HG02943 (cell line): ENCODE data around the gene NCBP2L.
"Not testable (repeated sequence)": the region's sequence is repeated elsewhere in the genome, so short reads cannot be mapped to it uniquely, and the experiment has no call there.

Source experiments
- ATAC-seq: cut with Tn5 transposase; IDR thresholded peaks from one replicate; pipeline ENCODE4 v1.9.1; 2021; ENCODE audit warnings: mild to moderate bottlenecking, low read depth, moderate library complexity; ENCODE audit not compliant: unreplicated experiment

The NCBP2L gene

DNA sequence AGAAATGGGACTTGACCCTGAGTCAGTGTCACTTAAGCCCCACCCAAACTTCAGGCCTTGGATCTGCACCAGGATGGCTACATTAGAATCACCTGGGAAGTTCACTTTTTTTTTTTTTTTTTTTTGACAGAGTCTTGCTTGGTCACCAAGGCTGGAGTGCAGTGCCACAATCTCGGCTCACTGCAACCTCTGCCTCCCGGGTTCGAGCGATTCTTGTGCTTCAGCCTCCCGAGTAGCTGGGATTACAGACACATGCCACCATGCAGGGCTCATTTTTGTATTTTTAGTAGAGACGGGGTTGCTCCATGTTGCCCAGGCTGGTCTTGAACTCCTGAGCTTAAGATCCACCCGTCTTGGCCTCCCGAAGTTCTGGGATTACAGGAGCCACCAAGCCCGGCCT, 3.0 kb downstream of the NCBP2L start:
- ATAC-seq, result no peak

DNA sequence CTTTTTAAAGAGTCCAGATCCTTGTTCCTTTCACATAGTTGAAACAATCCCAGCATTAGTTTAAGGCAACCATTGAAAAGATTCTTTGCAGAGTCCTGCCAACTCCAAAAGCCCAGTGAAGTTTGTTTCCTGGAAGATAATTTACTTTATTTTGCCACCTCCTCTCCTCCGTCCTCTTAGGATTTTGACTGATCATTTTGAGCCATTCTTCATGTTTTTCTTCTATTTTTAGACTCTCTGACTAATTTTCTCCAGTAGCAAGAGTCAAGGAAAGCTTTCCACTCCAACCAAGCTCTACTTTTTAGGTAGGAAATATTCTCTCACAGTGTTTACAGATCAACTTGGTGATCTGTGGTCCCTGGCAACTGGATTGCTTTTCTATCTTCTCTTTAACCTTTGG, 10.3 kb downstream of the NCBP2L start:
- no peak for ATAC-seq

- ATAC-seq, result no peak
These were observed 26.9 kb downstream of the NCBP2L start for GRCh38 chrX:107804427-107804826.

DNA sequence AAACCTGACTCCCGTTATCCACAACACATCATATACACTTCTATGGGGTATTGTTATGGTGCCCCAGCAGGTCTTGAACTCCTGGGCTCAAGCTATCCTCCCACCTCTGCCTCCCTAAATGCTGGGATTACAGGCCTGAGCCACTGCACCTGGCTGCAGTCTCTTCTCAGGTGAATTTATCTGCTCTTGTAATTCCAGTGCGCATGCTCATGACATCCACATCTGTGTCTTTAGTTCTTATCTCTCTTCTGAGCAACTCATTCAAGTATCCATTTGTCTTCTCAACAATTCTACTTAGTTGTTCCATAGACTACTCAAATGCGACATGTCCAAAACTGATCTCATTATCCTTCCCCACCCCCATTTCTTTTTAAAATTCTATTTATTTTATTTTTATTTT, 27.6 kb downstream of the NCBP2L start:
- ATAC-seq, result no peak

GRCh38 chrX:107810053-107810452, 32.5 kb downstream of the NCBP2L start:
- ATAC-seq, result not testable (repeated sequence)

DNA sequence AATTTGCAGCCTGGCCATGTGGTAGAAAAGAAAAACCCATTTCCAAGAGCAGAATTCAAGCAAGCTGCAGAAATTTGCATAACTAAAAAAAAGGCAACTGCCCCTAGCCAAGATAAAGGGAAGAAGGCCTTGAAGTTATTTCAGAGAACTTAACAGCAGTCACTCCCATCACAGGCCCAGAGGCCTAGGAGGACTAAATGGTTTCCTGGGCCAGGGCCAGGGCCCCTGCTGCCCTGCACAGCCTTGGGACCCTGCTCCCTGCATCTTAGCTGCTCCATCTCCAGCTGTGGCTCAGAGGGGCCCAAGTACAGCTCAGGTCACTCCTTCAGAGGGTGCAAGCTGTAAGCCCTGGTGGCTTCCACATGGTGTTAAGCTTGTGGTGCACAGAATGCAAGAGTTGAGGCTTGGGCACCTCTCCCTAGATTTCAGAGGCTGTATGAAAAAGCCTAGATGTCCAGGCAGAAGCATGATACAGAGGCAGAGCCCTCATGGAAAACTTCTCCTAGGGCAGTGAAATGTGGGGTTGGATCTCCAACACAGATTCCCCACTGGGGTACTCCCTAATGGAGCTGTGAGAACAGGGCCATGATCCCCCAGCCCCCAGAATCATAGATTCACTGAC, 41.5 kb downstream of the NCBP2L start:
- ATAC-seq, result no peak

GRCh38 chrX:107823042-107823441, 45.5 kb downstream of the NCBP2L start:
- ATAC-seq, result no peak

DNA sequence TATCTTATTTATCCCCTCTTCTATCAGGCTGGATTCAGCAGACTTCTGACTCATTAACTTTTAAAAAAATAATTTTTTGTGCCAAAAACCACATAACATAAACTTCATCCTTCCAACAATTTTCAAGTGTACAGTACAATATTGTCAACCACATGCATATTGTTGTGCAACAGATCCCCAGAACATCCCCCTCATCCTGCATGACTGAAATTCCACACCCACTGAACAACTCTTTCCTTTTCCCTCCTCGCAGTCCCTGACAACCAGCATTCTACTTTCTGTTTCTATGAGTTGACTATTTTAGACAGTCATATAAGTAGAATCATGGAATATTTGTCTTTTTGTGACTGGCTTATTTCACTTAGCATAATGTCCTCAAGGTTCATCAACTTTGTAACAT, 45.9 kb downstream of the NCBP2L start:
- ATAC-seq, result no peak

DNA sequence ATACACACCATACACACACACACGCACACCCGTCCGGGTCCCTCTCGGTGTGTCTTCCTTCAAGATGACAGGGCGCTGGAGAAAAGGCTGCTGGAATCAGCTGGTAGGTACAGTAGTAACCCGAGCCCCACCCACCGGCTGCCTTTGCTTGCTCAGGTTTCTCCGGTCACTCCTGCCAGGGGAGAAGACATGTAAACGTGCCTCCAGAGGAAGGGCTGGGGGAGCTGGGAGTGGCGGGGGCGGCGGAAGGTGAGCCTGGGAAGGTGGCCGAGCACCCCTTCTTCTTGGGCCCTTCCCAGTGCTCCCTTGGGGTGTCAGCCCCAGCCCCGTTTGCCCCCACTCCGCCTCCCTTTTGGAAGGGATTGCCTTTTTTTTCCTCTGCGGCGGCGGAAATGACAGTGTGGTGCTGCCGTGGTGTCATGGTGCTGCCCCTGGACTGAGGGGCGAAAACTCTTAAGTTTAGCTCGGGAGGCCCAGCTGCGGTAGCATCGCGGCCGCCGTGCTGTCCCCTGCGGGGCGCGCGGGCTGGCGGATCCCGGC, 48.2 kb downstream of the NCBP2L start, which contains the start of gene MID2:
TSS of gene MID2 (plus strand) at position 169 of the 540 bp plus-strand sequence. CDS start 561 bp downstream, outside the sequence.
- peak; percentile 37 for ATAC-seq

DNA sequence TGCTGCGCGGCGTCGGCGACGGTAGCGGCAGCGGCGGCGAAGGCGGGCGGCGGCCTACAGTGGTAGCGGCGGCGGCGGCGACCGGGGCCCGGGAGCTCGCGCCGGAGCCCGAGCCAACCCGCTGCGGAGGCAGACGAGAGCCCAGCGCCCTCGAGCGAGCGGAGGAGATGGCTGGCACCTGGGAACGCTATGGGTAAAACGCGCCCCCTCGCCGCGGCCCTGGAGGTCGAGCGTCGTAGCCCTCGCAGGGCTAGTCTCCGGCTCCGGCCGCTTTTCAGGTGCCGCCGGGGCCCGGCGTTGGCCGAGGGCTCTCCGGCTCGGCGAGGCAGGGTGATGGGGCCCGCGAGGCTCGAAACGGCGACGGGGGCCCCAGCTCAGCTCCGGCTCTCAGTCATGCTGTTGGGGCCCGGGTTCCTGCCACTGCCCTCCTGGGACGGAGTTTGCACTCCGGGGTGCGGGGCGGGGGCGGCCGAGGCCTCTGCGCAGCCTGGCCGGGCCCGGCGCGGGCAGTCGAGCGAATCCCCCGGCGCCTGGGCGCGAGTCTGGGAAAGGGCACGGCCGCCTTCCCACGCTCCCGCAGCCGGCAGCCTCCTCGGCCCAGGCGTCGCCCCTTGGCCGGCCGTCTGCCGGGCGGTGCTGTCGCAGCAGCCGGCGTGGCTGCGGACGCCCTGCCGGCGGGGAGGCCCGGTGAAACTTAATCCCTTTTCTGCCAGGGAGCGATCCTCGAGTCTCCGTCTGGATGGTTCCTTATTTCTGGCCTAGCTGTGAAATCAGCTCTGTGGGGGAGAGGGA, 48.9 kb downstream of the NCBP2L start:
- ATAC-seq, result peak; percentile 55

DNA sequence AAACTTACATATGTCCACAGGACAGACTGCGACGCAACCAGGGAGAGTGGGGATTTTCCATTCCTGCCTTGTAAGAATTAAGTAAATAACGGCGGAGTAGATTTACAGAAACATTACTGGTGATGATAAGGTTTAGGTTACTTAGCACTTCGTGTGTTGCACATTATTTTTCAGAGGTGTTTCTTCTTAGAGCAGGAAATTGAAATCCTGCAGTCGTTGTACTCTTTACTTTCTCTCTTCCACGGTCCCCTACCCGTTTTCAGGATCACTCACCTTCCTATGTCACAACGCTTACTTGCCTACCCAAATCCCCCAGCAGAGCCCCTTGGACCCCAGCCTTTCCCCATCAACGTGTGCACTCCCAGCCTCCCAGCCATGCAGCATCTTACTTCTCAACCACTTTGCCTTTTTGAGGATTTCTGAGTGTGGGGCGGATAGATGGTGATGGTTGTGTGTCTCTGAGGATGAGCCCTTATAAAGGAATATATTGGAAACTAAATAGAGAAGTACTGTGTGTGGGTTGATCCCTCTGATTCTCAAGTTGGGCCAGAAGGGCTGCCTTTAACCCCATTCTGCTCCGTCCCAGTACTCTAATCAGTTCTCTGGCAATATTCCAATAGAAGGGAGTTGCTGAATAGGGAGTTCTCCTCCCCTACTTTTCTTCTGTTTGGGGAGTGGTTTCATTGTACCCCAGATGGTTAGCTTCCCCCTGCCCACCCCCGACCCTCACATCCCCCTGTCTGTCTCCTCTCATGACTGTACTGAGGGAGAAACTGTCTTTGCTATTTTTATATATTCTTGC, 49.7 kb downstream of the NCBP2L start:
- ATAC-seq, result no peak

DNA sequence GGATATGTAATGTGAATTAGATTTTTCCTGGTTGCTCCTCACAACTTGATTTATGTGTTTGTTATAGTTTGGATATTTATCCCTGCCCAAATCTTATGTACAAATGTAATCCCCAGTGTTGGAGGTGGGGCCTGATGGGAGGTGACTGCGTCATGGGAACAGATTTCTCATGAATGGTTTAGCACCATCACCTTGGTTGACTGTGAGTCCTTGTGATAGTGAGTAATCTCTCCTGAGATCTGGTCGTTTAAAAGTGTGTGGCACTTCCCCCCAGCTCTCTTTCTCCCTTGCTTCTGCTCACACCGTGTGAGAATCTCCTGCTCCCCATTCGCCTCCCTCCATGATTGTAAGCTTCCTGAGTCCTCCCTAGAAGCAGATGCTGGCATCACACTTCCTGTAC, 50.3 kb downstream of the NCBP2L start:
- no peak for ATAC-seq

DNA sequence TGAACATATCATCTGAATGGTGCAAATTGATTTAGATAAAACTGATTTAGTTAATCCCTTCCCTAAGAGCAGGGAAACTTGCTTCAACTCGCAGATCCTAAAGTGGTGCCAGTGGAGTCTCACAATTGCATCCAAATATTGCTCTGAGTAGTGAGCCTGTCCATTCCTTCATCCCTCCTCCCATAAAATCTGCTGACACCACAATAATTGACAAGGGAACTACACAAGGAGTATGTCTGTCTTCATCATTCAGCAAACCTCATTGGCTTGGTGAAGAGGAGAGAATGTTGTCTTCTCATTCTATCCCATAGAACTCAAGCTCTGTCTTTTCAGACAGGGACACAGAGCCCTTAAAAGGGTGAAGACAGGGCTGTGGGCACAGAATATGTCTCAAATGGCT, 52.3 kb downstream of the NCBP2L start:
- ATAC-seq, result no peak

DNA sequence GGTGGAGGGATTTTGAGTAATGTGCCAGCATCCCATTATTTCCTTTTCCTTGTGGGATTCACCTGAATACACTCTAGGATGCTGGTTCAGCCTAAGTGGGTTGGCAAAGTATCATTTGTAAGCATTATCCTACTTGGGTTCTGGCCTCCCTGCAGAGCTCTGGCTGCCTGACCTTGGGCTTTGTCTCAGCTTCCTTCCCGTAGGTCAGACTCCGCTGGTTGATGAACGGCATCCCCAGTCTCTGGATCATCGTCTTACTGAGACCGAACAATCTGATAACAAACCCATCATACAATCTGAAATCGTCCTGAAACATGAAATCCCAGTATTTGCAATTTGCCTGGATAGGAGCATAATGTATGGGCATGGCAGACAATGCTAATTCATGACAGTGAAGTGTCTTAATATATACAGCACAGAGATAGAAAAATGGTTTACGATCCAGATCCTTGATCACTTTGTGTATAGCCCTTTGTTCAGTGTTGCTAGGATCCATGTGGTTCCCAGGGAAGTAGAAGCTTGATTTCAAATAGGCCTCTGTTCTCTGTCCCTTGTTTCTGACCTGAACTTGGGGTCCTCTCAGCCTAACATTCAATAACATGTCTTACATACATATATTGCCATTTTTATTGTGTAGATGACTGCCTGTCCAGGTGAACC, 53.7 kb downstream of the NCBP2L start:
- ATAC-seq, result no peak

GRCh38 chrX:107834275-107835201, 57.0 kb downstream of the NCBP2L start:
- no peak for ATAC-seq

- no peak for ATAC-seq
These were observed 59.4 kb downstream of the NCBP2L start for GRCh38 chrX:107836958-107837357.

GRCh38 chrX:107840971-107841370, 63.4 kb downstream of the NCBP2L start:
- no peak for ATAC-seq

DNA sequence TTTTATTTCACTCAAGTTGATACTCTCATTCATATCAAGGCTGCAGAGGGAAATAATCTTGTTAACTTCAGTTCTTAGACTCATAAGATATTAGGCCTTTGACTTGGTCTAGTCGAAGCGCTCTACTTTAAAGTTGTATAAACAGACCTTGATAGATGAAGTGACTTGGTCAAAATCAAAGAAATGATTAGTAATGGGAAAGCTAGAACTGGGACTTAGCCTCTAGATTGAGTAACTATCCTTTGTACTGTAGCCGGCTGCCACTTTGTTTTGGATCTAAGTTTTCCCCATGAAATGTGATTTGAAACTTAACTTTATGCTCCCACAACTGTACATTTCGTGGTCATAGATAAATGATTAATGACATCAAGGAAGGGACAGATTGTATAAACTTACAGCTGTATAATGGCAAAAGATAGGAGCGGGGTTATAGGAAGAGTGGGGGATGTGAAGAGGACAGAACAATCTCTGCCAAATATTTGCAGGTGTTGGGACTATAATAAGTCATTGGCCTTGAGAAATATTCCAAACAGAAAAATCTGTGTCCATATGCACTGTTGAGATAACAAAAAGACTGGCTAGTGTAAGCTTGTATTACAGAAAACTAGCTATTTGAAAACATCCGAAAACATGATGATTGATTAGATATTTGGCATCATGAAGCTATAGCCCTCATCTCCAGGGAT, 65.3 kb downstream of the NCBP2L start:
- no peak for ATAC-seq
